GM18951 (cell line): Measurements from ENCODE around the gene VIT.

Experiments used
- POLR2A ChIP-seq: IDR thresholded peaks from 4 replicates; pipeline ENCODE4 v1.6.1; 2011; ENCODE audit warnings: mild to moderate bottlenecking; ENCODE audit not compliant: insufficient read length, insufficient read depth; ENCODE audit errors: extremely low read depth
- in situ Hi-C: fragments of 300-500 bp; cut with MboI; formaldehyde crosslinking; loops from one replicate; pipeline ENCODE4 v1.12.0; 2022; ENCODE audit warnings: low sequenced_read_pairs, mixed read lengths, inconsistent platforms; ENCODE audit not compliant: unreplicated experiment

Gene VIT

DNA sequence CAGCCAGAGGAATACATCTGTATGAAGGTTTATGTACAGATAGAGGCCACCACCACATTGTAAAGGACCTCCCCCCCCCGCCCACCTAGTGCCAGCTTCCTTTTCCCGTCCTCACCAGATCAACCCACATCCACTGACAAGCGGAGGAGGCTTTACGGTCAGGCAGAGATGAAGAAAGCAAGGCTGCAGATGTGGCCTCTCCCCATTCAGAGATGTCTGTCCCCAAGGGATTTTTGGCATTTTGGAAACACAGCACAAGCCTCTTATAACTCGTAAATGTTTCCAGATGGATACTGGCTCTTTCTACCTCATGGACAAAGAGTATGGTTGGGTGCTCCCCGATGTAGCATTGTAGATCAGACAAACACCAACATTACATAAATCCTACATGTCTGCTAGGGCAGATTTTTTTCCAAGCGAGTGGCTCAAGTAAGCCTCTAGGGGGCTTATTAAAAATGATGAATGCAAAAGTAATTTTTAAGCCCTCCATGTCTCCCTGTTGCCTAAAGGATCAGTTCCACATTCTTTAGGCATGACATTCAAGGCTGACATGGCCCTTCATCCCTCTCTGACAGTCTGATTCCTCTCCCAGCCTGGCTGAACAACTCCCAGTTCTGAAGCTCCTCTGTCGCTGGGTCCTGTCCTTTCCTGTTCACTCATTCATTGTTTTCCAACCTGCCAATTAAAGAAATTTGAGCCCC, 11.7 kb downstream of the VIT start:
- in situ Hi-C loops, result no loop called here
- no peak for TF ChIP-seq POLR2A

- in situ Hi-C loops, result no loop called here
Observed at GRCh38 chr2:36710858-36711515, 14.5 kb downstream of the VIT start.

GRCh38 chr2:36711741-36712314, 15.3 kb downstream of the VIT start:
- in situ Hi-C loops, result no loop called here
- TF ChIP-seq POLR2A, result no peak

More at GRCh38 chr2:36710858-36711515, 14.5 kb downstream of the VIT start:
- TF ChIP-seq POLR2A, result no peak

DNA sequence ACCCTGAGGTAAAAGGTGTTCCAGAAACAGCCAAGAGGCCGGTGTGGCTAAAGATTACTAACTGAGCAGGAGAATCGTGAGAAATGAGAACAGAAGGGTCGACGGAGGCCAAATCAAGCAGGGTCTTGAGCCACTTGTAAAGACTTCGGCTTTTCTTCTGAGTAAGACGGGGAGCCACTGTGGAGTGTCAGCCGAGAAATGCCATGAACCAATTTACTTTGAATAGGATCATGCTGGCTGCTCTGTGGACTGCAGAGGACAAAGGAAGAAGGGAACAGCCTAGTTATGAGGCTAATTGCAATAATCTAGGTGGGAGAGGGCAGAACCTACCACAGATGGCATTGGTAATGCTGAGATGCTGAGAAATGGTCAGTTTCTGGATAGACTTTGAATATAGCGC, 16.8 kb downstream of the VIT start:
- TF ChIP-seq POLR2A, result no peak
- in situ Hi-C loops, result no loop called here

- no peak for TF ChIP-seq POLR2A
- in situ Hi-C loops, result no loop called here
Observed at GRCh38 chr2:36716111-36716510, 19.6 kb downstream of the VIT start.

- in situ Hi-C loops, result no loop called here
- no peak for TF ChIP-seq POLR2A
Observed at GRCh38 chr2:36717603-36718266, 21.2 kb downstream of the VIT start.

- no peak for TF ChIP-seq POLR2A
- in situ Hi-C loops, result no loop called here
Observed at GRCh38 chr2:36727550-36727949, 31.0 kb downstream of the VIT start.

DNA sequence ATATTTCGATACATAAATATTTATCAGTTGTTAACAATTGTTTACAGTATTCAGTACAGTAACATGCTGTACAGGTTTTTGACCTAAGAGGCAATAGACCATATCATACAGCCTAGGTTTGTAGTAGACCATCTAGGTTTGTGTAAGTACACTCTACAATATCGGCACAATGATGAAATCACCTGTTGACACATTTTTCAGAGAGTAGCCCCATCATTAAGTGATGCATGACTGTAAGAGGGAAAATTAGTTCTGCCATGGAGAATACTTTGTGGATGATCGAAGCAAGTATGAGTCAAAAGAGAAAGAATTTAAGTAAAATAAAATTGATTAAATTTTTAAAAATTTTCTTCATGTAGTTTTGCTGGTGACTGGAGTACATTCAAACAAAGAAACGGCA, 32.6 kb downstream of the VIT start:
- in situ Hi-C loops, result no loop called here
- TF ChIP-seq POLR2A, result no peak

GRCh38 chr2:36731941-36732672, 35.6 kb downstream of the VIT start:
- TF ChIP-seq POLR2A, result no peak
- in situ Hi-C loops, result no loop called here

DNA sequence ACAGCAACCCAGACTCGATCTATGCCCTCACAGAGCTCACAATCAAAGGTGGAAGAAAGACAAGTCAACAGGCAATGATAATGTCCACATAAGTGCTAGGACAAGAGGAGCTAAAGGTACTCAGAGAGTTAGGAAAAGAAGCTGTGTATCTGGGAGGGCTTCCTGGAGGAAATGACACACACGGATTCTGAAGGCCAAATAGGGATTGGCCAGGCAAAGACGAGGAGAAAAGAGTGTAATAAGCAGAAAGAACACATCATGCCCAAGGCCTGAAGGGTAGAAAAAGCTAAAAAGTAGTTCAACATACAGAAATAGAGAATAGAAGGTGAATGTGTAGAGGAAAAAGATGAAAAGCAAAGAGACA, 36.1 kb downstream of the VIT start:
- TF ChIP-seq POLR2A, result no peak
- in situ Hi-C loops, result no loop called here

DNA sequence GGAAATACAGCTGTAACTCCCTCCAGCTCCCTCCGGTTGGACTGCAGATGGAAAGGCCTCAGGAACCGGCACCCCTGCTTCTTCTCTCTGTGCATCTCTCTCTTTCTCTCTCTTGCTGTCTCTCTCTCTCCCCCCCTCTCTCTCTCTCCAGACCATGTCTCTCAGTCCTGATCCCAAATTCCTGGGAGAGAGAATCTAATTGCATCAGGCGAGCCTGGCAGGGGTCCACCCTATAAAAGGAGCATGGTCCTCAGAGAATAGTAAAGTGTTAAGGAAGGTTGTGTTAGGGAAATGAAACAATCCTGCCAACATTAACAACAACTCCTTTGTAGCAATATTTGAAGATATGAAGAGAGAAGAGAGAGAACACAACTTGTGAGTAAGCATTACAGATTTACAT, 36.7 kb downstream of the VIT start:
- in situ Hi-C loops, result no loop called here
- no peak for TF ChIP-seq POLR2A

- no peak for TF ChIP-seq POLR2A
Observed at GRCh38 chr2:36734304-36734703, 37.8 kb downstream of the VIT start.

GRCh38 chr2:36737131-36737750, 40.7 kb downstream of the VIT start:
- in situ Hi-C loops, result no loop called here
- TF ChIP-seq POLR2A, result no peak

More at GRCh38 chr2:36734304-36734703, 37.8 kb downstream of the VIT start:
- in situ Hi-C loops, result no loop called here
